ENCODE data around the gene ARL6IP5.

Gene ARL6IP5

GRCh38 chr3:69116162-69116561 lies 31.4 kb downstream of the ARL6IP5 start:
- FAIRE-seq (no peak), DNase-seq (ENCODE audit: low spot score) (no peak)

- FAIRE-seq (no peak), DNase-seq (ENCODE audit: low spot score) (no peak)
Measured at GRCh38 chr3:69116897-69117296, 32.2 kb downstream of the ARL6IP5 start.

DNA sequence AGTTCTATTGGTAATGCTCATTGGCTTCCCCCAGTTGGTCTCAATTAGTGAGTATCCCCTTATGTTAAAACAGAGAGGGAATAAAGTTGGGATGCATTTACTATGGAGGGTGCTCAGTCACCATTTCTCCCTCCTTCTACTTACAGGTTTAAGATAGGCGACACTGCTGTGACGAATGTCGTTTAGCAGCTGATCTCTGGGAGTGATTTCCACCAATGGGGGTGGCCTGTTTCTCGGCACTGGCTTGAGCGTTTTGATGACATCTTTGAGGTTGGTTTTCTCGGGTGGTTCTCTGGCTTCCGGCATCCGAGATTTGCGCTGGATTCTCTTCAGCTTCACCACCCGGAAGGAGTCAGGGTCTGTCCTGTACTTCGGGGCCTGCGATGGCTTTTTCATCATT lies 33.8 kb downstream of the ARL6IP5 start:
- FAIRE-seq = no peak
- DNase-seq (ENCODE audit: low spot score) = no peak

DNA sequence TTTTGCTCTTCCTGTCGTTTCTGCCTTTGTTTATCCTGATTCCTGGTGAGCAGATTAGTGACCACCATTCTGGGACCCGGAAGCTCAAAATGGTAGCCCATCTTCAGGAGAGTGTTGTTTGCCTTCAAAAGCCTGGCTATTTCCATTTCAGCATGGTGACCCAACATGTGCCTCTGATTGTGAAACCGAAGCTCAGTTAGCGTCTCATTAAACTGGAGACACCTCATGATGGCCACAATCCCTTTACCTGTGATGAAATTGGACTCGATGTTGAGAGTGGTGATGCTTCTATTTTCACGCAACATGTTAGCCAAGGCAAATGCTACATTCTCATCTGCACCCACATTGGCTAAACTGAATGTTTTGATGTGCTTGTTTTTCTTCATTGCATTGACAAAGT lies 34.4 kb downstream of the ARL6IP5 start:
- FAIRE-seq (no peak), DNase-seq (ENCODE audit: low spot score) (no peak)

DNA sequence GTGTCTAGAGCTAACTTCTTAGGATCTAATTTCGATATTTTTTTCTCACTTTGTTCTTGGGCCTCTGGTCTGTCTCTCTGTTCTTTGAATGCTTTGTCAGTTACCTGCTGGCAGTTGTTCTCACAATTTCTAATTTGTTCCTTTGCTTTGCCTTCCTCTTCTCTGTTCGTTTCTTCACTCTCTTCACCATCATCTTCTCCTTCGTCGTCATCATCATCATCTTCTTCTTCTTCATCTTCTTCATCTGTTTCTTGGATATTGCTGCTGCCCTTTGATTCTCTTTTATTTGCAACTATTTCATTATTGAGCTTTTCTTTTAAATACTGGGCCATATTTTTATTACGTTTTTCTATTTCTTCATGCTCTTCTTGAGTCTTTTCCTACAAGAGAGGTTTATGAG lies 34.9 kb downstream of the ARL6IP5 start:
- FAIRE-seq (no peak), DNase-seq (ENCODE audit: low spot score) (no peak)

- DNase-seq (ENCODE audit: low spot score) (peak; percentile 58), FAIRE-seq (peak; percentile 72)
Measured at GRCh38 chr3:69120879-69121464, 36.2 kb downstream of the ARL6IP5 start.

DNA sequence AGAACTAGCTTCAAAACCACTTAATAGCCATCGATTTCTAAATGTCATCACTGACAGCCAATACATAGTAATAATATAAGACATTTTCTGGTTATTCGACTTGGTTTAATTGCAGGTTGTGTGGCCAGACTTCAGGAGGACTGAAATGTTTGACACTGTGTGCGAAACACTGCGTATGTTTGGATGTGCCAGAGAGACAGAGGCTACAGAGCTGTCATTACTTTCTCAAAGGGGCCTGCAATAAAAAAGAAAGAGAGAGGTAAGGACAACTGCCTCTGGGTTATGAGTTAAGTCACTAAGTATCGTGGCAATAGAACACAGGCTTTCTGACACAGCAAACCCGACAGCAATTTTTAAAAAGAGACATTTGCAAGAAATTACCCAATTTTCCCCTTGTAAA lies 36.8 kb downstream of the ARL6IP5 start:
- no peak for DNase-seq (ENCODE audit: low spot score)
- FAIRE-seq = no peak

- no peak for DNase-seq (ENCODE audit: low spot score)
- no peak for FAIRE-seq
Measured at GRCh38 chr3:69121950-69122349, 37.2 kb downstream of the ARL6IP5 start.

GRCh38 chr3:69122403-69122802 lies 37.7 kb downstream of the ARL6IP5 start, which contains the start of gene LMOD3:
Gene LMOD3 (minus strand): TSS chr3:69122595. CDS start chr3:69122386, 209 bp downstream.
- DNase-seq (ENCODE audit: low spot score) = no peak
- FAIRE-seq = no peak

- DNase-seq (ENCODE audit: low spot score) (no peak), FAIRE-seq (no peak)
Measured at GRCh38 chr3:69126216-69126615, 41.5 kb downstream of the ARL6IP5 start.

- DNase-seq (ENCODE audit: low spot score) (no peak), FAIRE-seq (no peak)
Measured at GRCh38 chr3:69126999-69127398, 42.3 kb downstream of the ARL6IP5 start.

DNA sequence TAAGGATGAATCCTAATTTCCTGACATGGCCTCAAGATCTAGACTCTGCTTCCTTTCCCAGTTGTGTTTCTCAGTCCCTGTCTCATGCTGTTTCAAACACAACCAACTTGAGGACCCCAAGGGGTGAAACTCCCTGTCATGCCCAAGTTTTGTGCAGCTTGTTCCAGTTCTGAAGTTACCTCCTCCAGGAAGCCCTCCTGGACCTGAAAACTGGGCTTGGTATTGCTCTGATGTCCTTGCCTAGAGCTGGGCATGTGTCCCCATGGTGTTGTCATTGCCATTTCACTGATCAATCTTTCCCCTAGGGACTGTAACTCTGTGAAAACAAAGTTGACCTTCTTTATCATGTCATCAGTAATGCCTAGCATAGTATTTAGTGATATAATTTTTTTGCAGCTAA lies 43.8 kb downstream of the ARL6IP5 start:
- DNase-seq (ENCODE audit: low spot score) (no peak), FAIRE-seq (no peak)

GRCh38 chr3:69129531-69129930 lies 44.8 kb downstream of the ARL6IP5 start:
- FAIRE-seq = no peak
- DNase-seq (ENCODE audit: low spot score) = no peak

- DNase-seq (ENCODE audit: low spot score) = no peak
- no peak for FAIRE-seq
Measured at GRCh38 chr3:69130689-69131088, 46.0 kb downstream of the ARL6IP5 start.

DNA sequence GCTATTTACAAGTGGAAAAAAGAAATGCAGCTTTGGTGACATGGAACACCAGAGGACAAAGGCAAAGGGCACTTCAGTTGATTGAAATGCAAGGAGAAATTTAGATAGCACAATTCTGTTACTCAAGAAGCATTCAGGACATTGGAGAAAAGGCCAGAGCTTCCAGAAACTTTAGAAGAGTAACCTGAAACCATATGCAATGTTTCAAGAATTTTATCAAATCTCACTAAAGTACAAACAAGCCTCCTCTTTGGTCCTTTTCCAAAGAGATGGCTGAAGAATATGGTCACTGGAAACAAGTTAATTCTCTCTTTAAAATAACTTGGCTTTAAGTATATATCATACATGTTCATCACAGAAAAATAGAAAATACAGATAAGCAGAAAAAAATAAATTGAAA lies 52.3 kb downstream of the ARL6IP5 start:
- no peak for DNase-seq (ENCODE audit: low spot score)
- no peak for FAIRE-seq

GRCh38 chr3:69137412-69137811 lies 52.7 kb downstream of the ARL6IP5 start:
- DNase-seq (ENCODE audit: low spot score) = no peak
- FAIRE-seq = no peak

DNA sequence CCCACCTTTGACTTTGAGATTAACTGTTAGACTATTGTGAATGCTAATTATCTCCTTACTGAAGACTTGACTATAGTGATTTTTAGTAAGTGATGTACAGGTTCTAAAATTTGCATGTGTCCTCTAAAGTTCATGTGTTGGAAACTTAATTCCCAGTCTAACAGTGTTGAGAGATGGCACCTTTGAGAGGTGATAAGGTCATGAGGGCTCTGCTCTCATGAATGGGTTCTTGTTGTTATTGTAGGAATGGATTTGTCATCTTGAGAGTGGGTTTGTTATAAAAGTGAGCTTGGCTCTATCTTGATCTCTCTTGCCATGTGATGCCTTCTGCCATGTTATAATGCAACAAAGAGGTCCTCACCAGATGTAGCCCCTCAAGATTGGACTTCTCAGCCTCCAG lies 56.6 kb downstream of the ARL6IP5 start:
- DNase-seq (ENCODE audit: low spot score) = no peak
- FAIRE-seq = no peak

DNA sequence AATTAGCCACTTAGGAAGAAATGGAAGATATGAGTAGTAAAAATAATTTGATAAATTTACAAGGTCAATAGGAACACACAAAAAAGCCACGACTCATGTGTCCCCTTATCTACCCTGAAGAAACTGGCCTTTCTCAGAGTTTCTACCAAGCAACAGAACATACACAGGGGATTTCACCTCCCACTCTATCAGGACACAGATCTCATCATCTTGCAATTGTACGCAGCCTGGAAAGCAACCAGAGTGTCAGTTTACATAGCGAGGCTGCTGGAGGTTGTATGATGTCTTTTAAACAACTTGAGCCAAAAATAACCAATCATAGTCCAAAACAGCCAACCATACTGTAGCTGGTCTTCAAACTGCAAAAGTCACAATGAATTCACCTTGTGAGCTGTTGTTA lies 57.4 kb downstream of the ARL6IP5 start:
- no peak for DNase-seq (ENCODE audit: low spot score)

GRCh38 chr3:69142797-69143454 lies 58.2 kb downstream of the ARL6IP5 start:
- FAIRE-seq (no peak), DNase-seq (ENCODE audit: low spot score) (no peak)

More for the DNA sequence above, 57.4 kb downstream of the ARL6IP5 start:
- FAIRE-seq = no peak

- DNase-seq (ENCODE audit: low spot score) (peak; percentile 39), FAIRE-seq (no peak)
Measured at GRCh38 chr3:69143612-69144011, 58.9 kb downstream of the ARL6IP5 start.

GRCh38 chr3:69144631-69145245 lies 60.0 kb downstream of the ARL6IP5 start:
- FAIRE-seq = no peak
- DNase-seq (ENCODE audit: low spot score) = no peak

- no peak for DNase-seq (ENCODE audit: low spot score)
- no peak for FAIRE-seq
Measured at GRCh38 chr3:69145688-69146087, 61.0 kb downstream of the ARL6IP5 start.

GRCh38 chr3:69149586-69149985 lies 64.8 kb downstream of the ARL6IP5 start:
- FAIRE-seq (no peak), DNase-seq (ENCODE audit: low spot score) (no peak)
